Right atrium auricular region (tissue), 2 donors: Measurements from ENCODE around the gene MARK1. TPM values are rescaled to one million over a fixed set of nuclear protein-coding genes. Genes with fewer than 3 reads are reported as not detected.
A peak's percentile ranks its signal among the peaks of the same experiment; 100 is the strongest.
"Not testable (repeated sequence)": the region's sequence is repeated elsewhere in the genome, so short reads cannot be mapped to it uniquely, and the experiment has no call there.

Experiments used
- DNase-seq: peaks from one replicate; pipeline ENCODE4 v3.0.0-alpha.2; 2019; ENCODE audit warnings: low spot score
- H3K27ac ChIP-seq, 2 donors: fragments of 200-600 bp; sonication (generic); 1 replicate in 1 of 2; 2 replicates in 1 of 2; pipeline ENCODE4 v1.5.1; 2016 to 2019
- H3K27me3 ChIP-seq, 2 donors: fragments of 200-600 bp; sonication (generic); one replicate each; pipeline versions ENCODE4 v1.5.1 to v1.6.0; 2017 to 2019
- H3K36me3 ChIP-seq: fragments of 200-600 bp; sonication (generic); one replicate; pipeline ENCODE4 v1.5.1; 2016
- H3K4me1 ChIP-seq, 2 donors: fragments of 200-600 bp; sonication (generic); one replicate each; pipeline versions ENCODE4 v1.5.1 to v1.6.0; 2017 to 2019
- H3K4me3 ChIP-seq, 2 donors: fragments of 200-600 bp; sonication (generic); 1 replicate in 1 of 2; 2 replicates in 1 of 2; pipeline ENCODE4 v1.5.1; 2017 to 2019; ENCODE audit warnings: mild to moderate bottlenecking in 1 of 2, moderate library complexity in 1 of 2
- H3K9me3 ChIP-seq, 2 donors: fragments of 200-600 bp; sonication (generic); one replicate each; pipeline ENCODE4 v1.5.1; 2019
- total RNA-seq, 2 donors: library from RNA; depleted of rRNA; stranded (reverse); fragments of >200 nt; gene quantifications; one replicate each; pipeline ENCODE4 v1.1.0, GENCODE V29; 2016
- TF ChIP-seq, protein P1 (sequence below), 2 donors: fragments of 200-600 bp; sonication (generic); IDR thresholded peaks; one replicate each; pipeline ENCODE4 v1.5.1; 2019; ENCODE audit warnings: antibody characterized with exemption in 2 of 2

The MARK1 gene
- total RNA-seq, 2 donors from 2014 or later = 12.5 to 20.0 TPM

- Histone ChIP-seq H3K27me3 (no peaks in the 10 kb centered on the region), H3K4me3 (no peak overlapping the region), H3K36me3 (no peaks in the 10 kb centered on the region), H3K9me3 (no peaks in the 10 kb centered on the region), H3K27ac (no peak overlapping the region), H3K4me1 (no peaks in the 10 kb centered on the region)
- TF ChIP-seq, protein P1, sequence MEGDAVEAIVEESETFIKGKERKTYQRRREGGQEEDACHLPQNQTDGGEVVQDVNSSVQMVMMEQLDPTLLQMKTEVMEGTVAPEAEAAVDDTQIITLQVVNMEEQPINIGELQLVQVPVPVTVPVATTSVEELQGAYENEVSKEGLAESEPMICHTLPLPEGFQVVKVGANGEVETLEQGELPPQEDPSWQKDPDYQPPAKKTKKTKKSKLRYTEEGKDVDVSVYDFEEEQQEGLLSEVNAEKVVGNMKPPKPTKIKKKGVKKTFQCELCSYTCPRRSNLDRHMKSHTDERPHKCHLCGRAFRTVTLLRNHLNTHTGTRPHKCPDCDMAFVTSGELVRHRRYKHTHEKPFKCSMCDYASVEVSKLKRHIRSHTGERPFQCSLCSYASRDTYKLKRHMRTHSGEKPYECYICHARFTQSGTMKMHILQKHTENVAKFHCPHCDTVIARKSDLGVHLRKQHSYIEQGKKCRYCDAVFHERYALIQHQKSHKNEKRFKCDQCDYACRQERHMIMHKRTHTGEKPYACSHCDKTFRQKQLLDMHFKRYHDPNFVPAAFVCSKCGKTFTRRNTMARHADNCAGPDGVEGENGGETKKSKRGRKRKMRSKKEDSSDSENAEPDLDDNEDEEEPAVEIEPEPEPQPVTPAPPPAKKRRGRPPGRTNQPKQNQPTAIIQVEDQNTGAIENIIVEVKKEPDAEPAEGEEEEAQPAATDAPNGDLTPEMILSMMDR (IDR thresholded peaks at IDR 0.05) = peak; percentile 70 to 83
- no peak for DNase-seq
These were observed 152.2 kb downstream of the MARK1 start for GRCh38 chr1:220680085-220680687.

- TF ChIP-seq, protein P1 (IDR thresholded peaks at IDR 0.05) = no peak
- Histone ChIP-seq H3K27me3 (no peaks in the 10 kb centered on the region), H3K9me3 (no peaks in the 10 kb centered on the region), H3K36me3 (no peaks in the 10 kb centered on the region), H3K4me3 (no peak overlapping the region), H3K27ac (no peak overlapping the region), H3K4me1 (no peaks in the 10 kb centered on the region)
- DNase-seq = no peak
These were observed 153.4 kb downstream of the MARK1 start for GRCh38 chr1:220681220-220681880.

GRCh38 chr1:220682901-220683576 lies 155.1 kb downstream of the MARK1 start:
- H3K36me3 ChIP-seq = no peaks in the 10 kb centered on the region
- TF ChIP-seq, protein P1 (IDR thresholded peaks at IDR 0.05) = no peak

GRCh38 chr1:220683716-220684115 lies 155.8 kb downstream of the MARK1 start:
- H3K4me3 ChIP-seq, H3K27ac ChIP-seq, H3K9me3 ChIP-seq, H3K27me3 ChIP-seq, H3K36me3 ChIP-seq, DNase-seq, H3K4me1 ChIP-seq: not testable (repeated sequence)

More at GRCh38 chr1:220682901-220683576, 155.1 kb downstream of the MARK1 start:
- DNase-seq = no peak
- Histone ChIP-seq H3K4me3 (no peak overlapping the region), H3K9me3 (no peaks in the 10 kb centered on the region), H3K27me3 (no peaks in the 10 kb centered on the region), H3K4me1 (no peaks in the 10 kb centered on the region), H3K27ac (no peak overlapping the region)

GRCh38 chr1:220684890-220685289 lies 157.0 kb downstream of the MARK1 start:
- Histone ChIP-seq H3K9me3 (no peaks in the 10 kb centered on the region), H3K27me3 (no peaks in the 10 kb centered on the region), H3K27ac (no peak overlapping the region), H3K36me3 (no peaks in the 10 kb centered on the region), H3K4me3 (no peak overlapping the region), H3K4me1 (peaks cover 0 to 4% of the 10 kb centered on the region in 2 donors)
- DNase-seq = no peak
- TF ChIP-seq, protein P1 (IDR thresholded peaks at IDR 0.05) = no peak

DNA sequence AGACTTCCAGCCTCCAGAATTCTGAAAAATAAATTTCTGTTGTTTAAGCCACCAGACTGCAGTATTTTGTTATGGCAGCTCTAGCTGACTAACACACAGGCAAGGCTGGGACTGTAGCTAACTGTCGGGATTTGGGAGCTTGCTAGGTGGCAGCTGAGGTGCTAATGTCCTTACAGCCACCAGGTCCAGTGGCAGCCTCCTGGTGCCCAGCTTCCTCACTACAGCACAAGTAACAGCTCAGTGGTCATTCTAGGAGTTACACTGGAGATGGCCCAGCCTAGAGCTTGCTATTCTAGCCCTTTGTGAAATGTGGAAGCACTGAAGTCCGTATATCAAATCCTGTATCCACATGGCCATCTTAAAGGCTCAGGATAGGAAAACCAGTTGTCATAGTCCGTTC lies 157.9 kb downstream of the MARK1 start:
- Histone ChIP-seq H3K36me3 (no peaks in the 10 kb centered on the region), H3K4me3 (no peak overlapping the region), H3K27me3 (no peaks in the 10 kb centered on the region), H3K4me1 (peaks cover 0 to 5% of the 10 kb centered on the region in 2 donors), H3K9me3 (no peaks in the 10 kb centered on the region), H3K27ac (no peak overlapping the region)
- DNase-seq = no peak
- TF ChIP-seq, protein P1 (IDR thresholded peaks at IDR 0.05) = no peak
